ENCODE data around the gene TMEM132C. TPM values are rescaled to one million over a fixed set of nuclear protein-coding genes. Genes with fewer than 3 reads are reported as not detected.

Gene TMEM132C
- polyA plus RNA-seq, 2 of the 4 experiments (the other 2 are of a cell fraction): not detected

- H3K4me2 ChIP-seq: no peak overlapping the region
- no peak for ATAC-seq
- ChIA-PET CTCF (no interaction called here), POLR2A (no interaction called here)
- no peak for FAIRE-seq
- no peak for TF ChIP-seq HOXA7 (CRISPR knock-in tag; IDR thresholded peaks at IDR 0.05)
- TF ChIP-seq POLR2AphosphoS2 (conservative IDR thresholded peaks at IDR 0.05; ENCODE audit: low read length): no peak
- no peak for TF ChIP-seq EHF (CRISPR knock-in tag; IDR thresholded peaks at IDR 0.05)
- H3K4me3 ChIP-seq: no peak overlapping the region
- DNase-seq (ENCODE audit: low read depth in 1 of 2, low spot score in 1 of 2): no peak
- H3K4me1 ChIP-seq: no peaks in the 10 kb centered on the region
- WGBS (ENCODE audit: missing lambda C conversion rate): 5% methylated on average over 7 of the region's 7 CpGs
- peaks cover 6% of the 10 kb centered on the region; the same call in 1 of the 3 replicates for H3K9me3 ChIP-seq
- H3K27ac ChIP-seq: no peak overlapping the region
Measured at GRCh38 chr12:128507470-128507869, 240.5 kb downstream of the TMEM132C start.

GRCh38 chr12:128509170-128509569 is 242.2 kb downstream of the TMEM132C start:
- H3K4me2 ChIP-seq: no peak overlapping the region
- H3K4me3 ChIP-seq: no peak overlapping the region
- WGBS (ENCODE audit: missing lambda C conversion rate): 0% methylated on average over 4 of the region's 4 CpGs
- ATAC-seq (no peak), DNase-seq (ENCODE audit: low read depth in 1 of 2, low spot score in 1 of 2) (no peak), FAIRE-seq (no peak)
- TF ChIP-seq NR3C1 (IDR thresholded peaks at IDR 0.05) (no peak), MYC (IDR thresholded peaks at IDR 0.05; ENCODE audit: borderline replicate concordance, low read length) (no peak), BHLHE40 (IDR thresholded peaks at IDR 0.05; ENCODE audit: low read depth, low read length) (no peak), HOXB5 (CRISPR knock-in tag; IDR thresholded peaks at IDR 0.05) (no peak), CHD4 (IDR thresholded peaks at IDR 0.05; ENCODE audit: borderline replicate concordance) (no peak), RFX5 (IDR thresholded peaks at IDR 0.05) (no peak), HDAC2 (IDR thresholded peaks at IDR 0.05) (no peak), KDM1A (IDR thresholded peaks at IDR 0.05; ENCODE audit: low read depth) (no peak), HMGXB4 (CRISPR knock-in tag; IDR thresholded peaks at IDR 0.05; ENCODE audit: borderline replicate concordance) (no peak)
- ChIA-PET POLR2A (no interaction called here), CTCF (no interaction called here)
- H3K4me1 ChIP-seq: no peaks in the 10 kb centered on the region
- H3K9me3 ChIP-seq: peaks cover 6% of the 10 kb centered on the region; the same call in 1 of the 3 replicates
- H3K27ac ChIP-seq: no peak overlapping the region

- Histone ChIP-seq H3K4me2 (no peak overlapping the region), H3K4me1 (no peaks in the 10 kb centered on the region), H3K9me3 (0 out of 3 replicates have a peak, but pooled peaks cover 2% of the 10 kb centered on the region), H3K4me3 (no peak overlapping the region), H3K27ac (no peak overlapping the region)
- POLR2A ChIA-PET: no interaction called here
- ATAC-seq (no peak), DNase-seq (ENCODE audit: low read depth in 1 of 2, low spot score in 1 of 2) (no peak), FAIRE-seq (no peak)
- 0% methylated on average over 7 of the region's 8 CpGs for WGBS (ENCODE audit: missing lambda C conversion rate)
- CTCF ChIA-PET: no interaction called here
- TF ChIP-seq CBX8 (IDR thresholded peaks at IDR 0.05) (no peak), BCL3 (IDR thresholded peaks at IDR 0.05) (no peak), CBX2 (IDR thresholded peaks at IDR 0.05; ENCODE audit: borderline replicate concordance, low read depth) (no peak)
Measured at GRCh38 chr12:128510511-128510910, 243.5 kb downstream of the TMEM132C start.

GRCh38 chr12:128513331-128513730 is 246.4 kb downstream of the TMEM132C start:
- 4% methylated on average over 6 of the region's 6 CpGs for WGBS (ENCODE audit: missing lambda C conversion rate)
- DNase-seq (ENCODE audit: low read depth in 1 of 2, low spot score in 1 of 2) (no peak), ATAC-seq (no peak), FAIRE-seq (no peak)
- Histone ChIP-seq H3K4me1 (no peaks in the 10 kb centered on the region), H3K27ac (no peak overlapping the region), H3K9me3 (0 out of 3 replicates have a peak, but pooled peaks cover 2% of the 10 kb centered on the region), H3K4me2 (no peak overlapping the region), H3K4me3 (no peak overlapping the region)
- ChIA-PET POLR2A (no interaction called here), CTCF (no interaction called here)
- TF ChIP-seq PBX3 (IDR thresholded peaks at IDR 0.05) (no peak), RNF2 (IDR thresholded peaks at IDR 0.05; ENCODE audit: borderline replicate concordance, low read depth) (no peak), BCL3 (IDR thresholded peaks at IDR 0.05) (no peak), HOXB5 (CRISPR knock-in tag; IDR thresholded peaks at IDR 0.05) (no peak), RAD21 (conservative IDR thresholded peaks at IDR 0.05 in 1 of 2, IDR thresholded peaks at IDR 0.05 in 1 of 2) (no peak), EP300 (IDR thresholded peaks at IDR 0.05) (no peak), RFX5 (IDR thresholded peaks at IDR 0.05) (no peak), TFCP2L1 (CRISPR knock-in tag; IDR thresholded peaks at IDR 0.05) (no peak), KDM1A (IDR thresholded peaks at IDR 0.05; ENCODE audit: low read depth) (no peak), POLR2A (IDR thresholded peaks at IDR 0.05; ENCODE audit: low read length) (no peak), KDM5A (IDR thresholded peaks at IDR 0.05) (no peak), HDAC2 (IDR thresholded peaks at IDR 0.05) (no peak), NPAS2 (CRISPR knock-in tag; IDR thresholded peaks at IDR 0.05; ENCODE audit: borderline replicate concordance) (no peak), SREBF2 (IDR thresholded peaks at IDR 0.05) (no peak), GATA3 (IDR thresholded peaks at IDR 0.05; ENCODE audit: borderline replicate concordance) (no peak), ZSCAN20 (CRISPR knock-in tag; IDR thresholded peaks at IDR 0.05) (no peak), ZC3H11A (IDR thresholded peaks at IDR 0.05) (no peak), POLR2AphosphoS2 (conservative IDR thresholded peaks at IDR 0.05; ENCODE audit: low read length) (no peak), ESRRA (IDR thresholded peaks at IDR 0.05; ENCODE audit: borderline replicate concordance, low read length) (no peak), MAX (IDR thresholded peaks at IDR 0.05) (no peak)
